OCI-LY3 (cell line): Measurements from ENCODE around the gene THAP8.

Experiments used
- CTCF ChIP-seq: fragments of 200-600, 300-600 bp; sonication (generic); IDR thresholded peaks from 2 replicates; pipeline ENCODE4 v1.5.1; 2014; ENCODE audit warnings: antibody characterized with exemption, low read length, low read depth
- EZH2phosphoT487 ChIP-seq: fragments of 200-600 bp; shearing (Covaris generic); IDR thresholded peaks from 2 replicates; pipeline ENCODE4 v1.6.1; 2018; ENCODE audit warnings: antibody characterized with exemption, mixed run types, low read depth

- no peak for TF ChIP-seq CTCF
- no peak for TF ChIP-seq EZH2phosphoT487
Observed at GRCh38 chr19:36081894-36082293, 27.8 kb upstream of the THAP8 start.
